ENCODE data around the gene PRKD1. TPM values are rescaled to one million over a fixed set of nuclear protein-coding genes. Genes with fewer than 3 reads are reported as not detected.

The PRKD1 gene
- total and polyA plus RNA-seq, 10 of the 15 experiments (the other 5 are each of a cell fraction or from before 2014, with no cell fraction given), result 0.02 to 0.56 TPM; not detected in 8

DNA sequence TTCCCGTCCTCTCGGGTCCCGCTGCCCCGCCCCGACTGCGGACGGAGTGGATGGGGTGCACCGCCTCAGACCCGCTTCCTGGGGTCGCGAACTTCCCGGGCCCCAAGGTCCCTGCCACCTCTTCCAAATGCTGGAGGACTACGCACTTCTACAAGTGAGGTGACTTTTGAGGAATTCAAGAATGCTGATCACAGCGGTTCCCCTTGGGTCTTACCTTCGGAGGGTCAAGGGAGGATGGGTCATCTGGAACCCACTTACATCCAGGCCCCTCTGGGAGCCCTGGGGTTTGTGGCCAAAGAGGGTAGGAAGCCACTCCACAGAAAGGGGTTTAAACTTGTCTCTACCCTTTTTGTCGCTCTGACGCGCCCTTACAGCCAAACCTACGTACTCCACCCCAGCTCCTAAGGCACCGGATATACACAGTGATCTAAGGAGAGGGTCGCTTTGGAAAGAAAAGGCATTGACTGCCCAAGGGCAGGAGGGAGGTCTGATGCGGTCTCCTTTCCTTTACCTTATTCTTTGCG, 532 bp upstream of the PRKD1 start (continued):
- TF ChIP-seq, protein P1, sequence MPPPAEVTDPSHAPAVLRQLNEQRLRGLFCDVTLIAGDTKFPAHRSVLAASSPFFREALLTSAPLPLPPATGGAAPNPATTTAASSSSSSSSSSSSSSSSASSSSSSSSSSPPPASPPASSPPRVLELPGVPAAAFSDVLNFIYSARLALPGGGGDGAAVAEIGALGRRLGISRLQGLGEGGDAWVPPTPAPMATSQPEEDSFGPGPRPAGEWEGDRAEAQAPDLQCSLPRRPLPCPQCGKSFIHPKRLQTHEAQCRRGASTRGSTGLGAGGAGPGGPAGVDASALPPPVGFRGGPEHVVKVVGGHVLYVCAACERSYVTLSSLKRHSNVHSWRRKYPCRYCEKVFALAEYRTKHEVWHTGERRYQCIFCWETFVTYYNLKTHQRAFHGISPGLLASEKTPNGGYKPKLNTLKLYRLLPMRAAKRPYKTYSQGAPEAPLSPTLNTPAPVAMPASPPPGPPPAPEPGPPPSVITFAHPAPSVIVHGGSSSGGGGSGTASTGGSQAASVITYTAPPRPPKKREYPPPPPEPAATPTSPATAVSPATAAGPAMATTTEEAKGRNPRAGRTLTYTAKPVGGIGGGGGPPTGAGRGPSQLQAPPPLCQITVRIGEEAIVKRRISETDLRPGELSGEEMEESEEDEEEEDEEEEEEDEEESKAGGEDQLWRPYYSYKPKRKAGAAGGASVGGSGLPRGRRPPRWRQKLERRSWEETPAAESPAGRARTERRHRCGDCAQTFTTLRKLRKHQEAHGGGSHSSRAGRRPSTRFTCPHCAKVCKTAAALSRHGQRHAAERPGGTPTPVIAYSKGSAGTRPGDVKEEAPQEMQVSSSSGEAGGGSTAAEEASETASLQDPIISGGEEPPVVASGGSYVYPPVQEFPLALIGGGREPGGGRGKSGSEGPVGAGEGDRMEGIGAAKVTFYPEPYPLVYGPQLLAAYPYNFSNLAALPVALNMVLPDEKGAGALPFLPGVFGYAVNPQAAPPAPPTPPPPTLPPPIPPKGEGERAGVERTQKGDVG (CRISPR knock-in tag; IDR thresholded peaks at IDR 0.05), result no peak
- no peak for TF ChIP-seq FOXK2 (IDR thresholded peaks at IDR 0.05)
- no peak for TF ChIP-seq SMAD5 (IDR thresholded peaks at IDR 0.05; ENCODE audit: low read depth)
- TF ChIP-seq MEF2A (IDR thresholded peaks at IDR 0.05; ENCODE audit: insufficient read depth, low read depth, low read length), result no peak
- TF ChIP-seq IRF4 (IDR thresholded peaks at IDR 0.05; ENCODE audit: low read depth, low read length), result no peak
- TF ChIP-seq MYC (IDR thresholded peaks at IDR 0.05; ENCODE audit: insufficient read depth, insufficient read length, insufficient replicate concordance, low read length, severe bottlenecking), result no peak
- TF ChIP-seq, protein P2, sequence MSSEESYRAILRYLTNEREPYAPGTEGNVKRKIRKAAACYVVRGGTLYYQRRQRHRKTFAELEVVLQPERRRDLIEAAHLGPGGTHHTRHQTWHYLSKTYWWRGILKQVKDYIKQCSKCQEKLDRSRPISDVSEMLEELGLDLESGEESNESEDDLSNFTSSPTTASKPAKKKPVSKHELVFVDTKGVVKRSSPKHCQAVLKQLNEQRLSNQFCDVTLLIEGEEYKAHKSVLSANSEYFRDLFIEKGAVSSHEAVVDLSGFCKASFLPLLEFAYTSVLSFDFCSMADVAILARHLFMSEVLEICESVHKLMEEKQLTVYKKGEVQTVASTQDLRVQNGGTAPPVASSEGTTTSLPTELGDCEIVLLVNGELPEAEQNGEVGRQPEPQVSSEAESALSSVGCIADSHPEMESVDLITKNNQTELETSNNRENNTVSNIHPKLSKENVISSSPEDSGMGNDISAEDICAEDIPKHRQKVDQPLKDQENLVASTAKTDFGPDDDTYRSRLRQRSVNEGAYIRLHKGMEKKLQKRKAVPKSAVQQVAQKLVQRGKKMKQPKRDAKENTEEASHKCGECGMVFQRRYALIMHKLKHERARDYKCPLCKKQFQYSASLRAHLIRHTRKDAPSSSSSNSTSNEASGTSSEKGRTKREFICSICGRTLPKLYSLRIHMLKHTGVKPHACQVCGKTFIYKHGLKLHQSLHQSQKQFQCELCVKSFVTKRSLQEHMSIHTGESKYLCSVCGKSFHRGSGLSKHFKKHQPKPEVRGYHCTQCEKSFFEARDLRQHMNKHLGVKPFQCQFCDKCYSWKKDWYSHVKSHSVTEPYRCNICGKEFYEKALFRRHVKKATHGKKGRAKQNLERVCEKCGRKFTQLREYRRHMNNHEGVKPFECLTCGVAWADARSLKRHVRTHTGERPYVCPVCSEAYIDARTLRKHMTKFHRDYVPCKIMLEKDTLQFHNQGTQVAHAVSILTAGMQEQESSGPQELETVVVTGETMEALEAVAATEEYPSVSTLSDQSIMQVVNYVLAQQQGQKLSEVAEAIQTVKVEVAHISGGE (CRISPR knock-in tag; IDR thresholded peaks at IDR 0.05), result no peak
- TF ChIP-seq, protein P3, sequence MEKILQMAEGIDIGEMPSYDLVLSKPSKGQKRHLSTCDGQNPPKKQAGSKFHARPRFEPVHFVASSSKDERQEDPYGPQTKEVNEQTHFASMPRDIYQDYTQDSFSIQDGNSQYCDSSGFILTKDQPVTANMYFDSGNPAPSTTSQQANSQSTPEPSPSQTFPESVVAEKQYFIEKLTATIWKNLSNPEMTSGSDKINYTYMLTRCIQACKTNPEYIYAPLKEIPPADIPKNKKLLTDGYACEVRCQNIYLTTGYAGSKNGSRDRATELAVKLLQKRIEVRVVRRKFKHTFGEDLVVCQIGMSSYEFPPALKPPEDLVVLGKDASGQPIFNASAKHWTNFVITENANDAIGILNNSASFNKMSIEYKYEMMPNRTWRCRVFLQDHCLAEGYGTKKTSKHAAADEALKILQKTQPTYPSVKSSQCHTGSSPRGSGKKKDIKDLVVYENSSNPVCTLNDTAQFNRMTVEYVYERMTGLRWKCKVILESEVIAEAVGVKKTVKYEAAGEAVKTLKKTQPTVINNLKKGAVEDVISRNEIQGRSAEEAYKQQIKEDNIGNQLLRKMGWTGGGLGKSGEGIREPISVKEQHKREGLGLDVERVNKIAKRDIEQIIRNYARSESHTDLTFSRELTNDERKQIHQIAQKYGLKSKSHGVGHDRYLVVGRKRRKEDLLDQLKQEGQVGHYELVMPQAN (conservative IDR thresholded peaks at IDR 0.05), result no peak
